ENCODE data around the gene ZNF566.

Gene ZNF566

GRCh38 chr19:36409841-36410240 lies 79.5 kb downstream of the ZNF566 start:
- Histone ChIP-seq H3K27me3 (ENCODE audit: control insufficient read depth in 1 of 2, insufficient read depth in 2 of 2, low read length in 2 of 2) (no peaks in the 10 kb centered on the region), H3K9me3 (ENCODE audit: control insufficient read depth in 1 of 2, low read length in 2 of 2) (peaks cover 11 to 13% of the 10 kb centered on the region in 2 donors), H3K27ac (ENCODE audit: low read depth, low read length) (no peak overlapping the region), H3K9ac (ENCODE audit: low read depth in 1 of 2, low read length in 2 of 2) (no peak overlapping the region), H3K4me3 (ENCODE audit: low read depth in 1 of 2, low read length in 2 of 2) (no peak overlapping the region), H3K36me3 (ENCODE audit: control insufficient read depth in 1 of 2, insufficient read depth in 2 of 2, low read length in 2 of 2) (peaks cover 3 to 45% of the 10 kb centered on the region in 2 donors), H3K4me1 (ENCODE audit: control insufficient read depth in 1 of 2, insufficient read depth in 2 of 2, low read length in 2 of 2) (no peaks in the 10 kb centered on the region)

- Histone ChIP-seq H3K36me3 (ENCODE audit: control insufficient read depth in 1 of 2, insufficient read depth in 2 of 2, low read length in 2 of 2) (peaks cover 11 to 52% of the 10 kb centered on the region in 2 donors), H3K27me3 (ENCODE audit: control insufficient read depth in 1 of 2, insufficient read depth in 2 of 2, low read length in 2 of 2) (no peaks in the 10 kb centered on the region), H3K4me3 (ENCODE audit: low read depth in 1 of 2, low read length in 2 of 2) (no peak overlapping the region), H3K9ac (ENCODE audit: low read depth in 1 of 2, low read length in 2 of 2) (no peak overlapping the region), H3K27ac (ENCODE audit: low read depth, low read length) (no peak overlapping the region), H3K9me3 (ENCODE audit: control insufficient read depth in 1 of 2, low read length in 2 of 2) (peaks cover 11 to 18% of the 10 kb centered on the region in 2 donors), H3K4me1 (ENCODE audit: control insufficient read depth in 1 of 2, insufficient read depth in 2 of 2, low read length in 2 of 2) (no peaks in the 10 kb centered on the region)
Measured at GRCh38 chr19:36408101-36408500, 81.3 kb downstream of the ZNF566 start.

GRCh38 chr19:36404498-36404897 lies 84.9 kb downstream of the ZNF566 start:
- H3K27ac ChIP-seq (ENCODE audit: low read depth, low read length): no peak overlapping the region
- no peak overlapping the region for H3K4me3 ChIP-seq (ENCODE audit: low read depth in 1 of 2, low read length in 2 of 2)
- H3K9me3 ChIP-seq (ENCODE audit: control insufficient read depth in 1 of 2, low read length in 2 of 2): peaks cover 17 to 20% of the 10 kb centered on the region in 2 donors
- no peak overlapping the region for H3K9ac ChIP-seq (ENCODE audit: low read depth in 1 of 2, low read length in 2 of 2)
- peaks cover 11 to 52% of the 10 kb centered on the region in 2 donors for H3K36me3 ChIP-seq (ENCODE audit: control insufficient read depth in 1 of 2, insufficient read depth in 2 of 2, low read length in 2 of 2)
- H3K27me3 ChIP-seq (ENCODE audit: control insufficient read depth in 1 of 2, insufficient read depth in 2 of 2, low read length in 2 of 2): no peaks in the 10 kb centered on the region
- H3K4me1 ChIP-seq (ENCODE audit: control insufficient read depth in 1 of 2, insufficient read depth in 2 of 2, low read length in 2 of 2): no peaks in the 10 kb centered on the region

GRCh38 chr19:36401475-36401874 lies 87.9 kb downstream of the ZNF566 start:
- H3K4me3 ChIP-seq (ENCODE audit: low read depth in 1 of 2, low read length in 2 of 2): no peak overlapping the region
- H3K9ac ChIP-seq (ENCODE audit: low read depth in 1 of 2, low read length in 2 of 2): no peak overlapping the region
- H3K27me3 ChIP-seq (ENCODE audit: control insufficient read depth in 1 of 2, insufficient read depth in 2 of 2, low read length in 2 of 2): no peaks in the 10 kb centered on the region
- peaks cover 15 to 35% of the 10 kb centered on the region in 2 donors for H3K36me3 ChIP-seq (ENCODE audit: control insufficient read depth in 1 of 2, insufficient read depth in 2 of 2, low read length in 2 of 2)
- no peak overlapping the region for H3K27ac ChIP-seq (ENCODE audit: low read depth, low read length)
- H3K9me3 ChIP-seq (ENCODE audit: control insufficient read depth in 1 of 2, low read length in 2 of 2): peaks cover 17 to 23% of the 10 kb centered on the region in 2 donors
- no peaks in the 10 kb centered on the region for H3K4me1 ChIP-seq (ENCODE audit: control insufficient read depth in 1 of 2, insufficient read depth in 2 of 2, low read length in 2 of 2)

GRCh38 chr19:36398571-36398970 lies 90.8 kb downstream of the ZNF566 start:
- peaks cover 33 to 37% of the 10 kb centered on the region in 2 donors for H3K9me3 ChIP-seq (ENCODE audit: control insufficient read depth in 1 of 2, low read length in 2 of 2)
- peak overlapping the region in 1 of 2 donors; percentile 17 for H3K4me3 ChIP-seq (ENCODE audit: low read depth in 1 of 2, low read length in 2 of 2)
- no peaks in the 10 kb centered on the region for H3K27me3 ChIP-seq (ENCODE audit: control insufficient read depth in 1 of 2, insufficient read depth in 2 of 2, low read length in 2 of 2)
- H3K27ac ChIP-seq (ENCODE audit: low read depth, low read length): no peak overlapping the region
- peaks cover 14 to 26% of the 10 kb centered on the region in 2 donors for H3K36me3 ChIP-seq (ENCODE audit: control insufficient read depth in 1 of 2, insufficient read depth in 2 of 2, low read length in 2 of 2)
- H3K4me1 ChIP-seq (ENCODE audit: control insufficient read depth in 1 of 2, insufficient read depth in 2 of 2, low read length in 2 of 2): no peaks in the 10 kb centered on the region
- no peak overlapping the region for H3K9ac ChIP-seq (ENCODE audit: low read depth in 1 of 2, low read length in 2 of 2)
